GM10266 (cell line): ENCODE data around the gene LENG1.

Source experiments
- DNase-seq: peaks from one replicate; pipeline ENCODE4 v3.0.0; 2012; ENCODE audit errors: extremely low spot score
- CTCF ChIP-seq: IDR thresholded peaks from 2 replicates; pipeline ENCODE4 v1.5.1; 2012; ENCODE audit warnings: mild to moderate bottlenecking, low read depth; ENCODE audit not compliant: control insufficient read depth, insufficient read depth; ENCODE audit errors: missing control alignments

Gene LENG1

GRCh38 chr19:54114340-54115108 is 45.0 kb downstream of the LENG1 start:
- DNase-seq = peak; percentile 77
- no peak for TF ChIP-seq CTCF

DNA sequence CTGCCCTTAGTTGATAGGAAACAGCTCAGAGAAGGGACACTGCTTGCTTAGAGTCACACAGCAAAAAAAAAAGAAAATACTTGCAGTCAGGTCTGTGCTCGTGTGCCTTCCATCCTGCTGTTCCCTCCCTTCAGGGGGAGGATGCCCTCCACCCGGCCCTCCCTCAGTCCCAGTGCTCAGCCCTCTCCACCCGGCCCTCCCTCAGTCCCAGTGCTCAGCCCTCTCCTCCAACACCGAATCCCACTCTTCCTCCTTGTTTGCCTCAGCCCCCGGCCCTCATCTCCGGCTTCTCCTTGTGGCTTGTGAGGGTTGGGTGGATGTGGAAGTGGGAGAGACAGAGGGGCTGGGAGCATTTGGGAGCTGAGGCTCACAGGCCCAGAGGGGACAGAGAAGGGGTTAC is 49.9 kb downstream of the LENG1 start:
- no peak for DNase-seq
- no peak for TF ChIP-seq CTCF

DNA sequence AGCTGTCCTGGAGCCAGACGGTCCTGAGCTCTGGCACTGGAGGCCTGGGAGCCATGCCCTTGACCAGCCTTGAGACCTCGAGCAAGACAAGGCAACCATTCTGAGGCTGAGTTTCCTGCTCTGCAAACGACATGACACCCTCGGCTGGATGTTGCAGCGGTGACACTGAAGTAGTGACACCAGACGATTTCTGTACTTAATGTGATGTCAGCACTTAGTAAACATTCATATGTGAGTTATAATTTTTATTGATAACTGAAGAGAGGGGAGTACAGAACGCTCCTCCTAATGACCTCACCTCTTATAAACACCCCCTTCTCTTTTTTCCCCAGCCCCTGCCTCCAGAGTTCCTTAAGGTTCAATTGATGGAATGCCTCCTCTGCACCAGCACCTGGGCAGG is 51.0 kb downstream of the LENG1 start:
- no peak for TF ChIP-seq CTCF
- no peak for DNase-seq

- no peak for DNase-seq
- no peak for TF ChIP-seq CTCF
These were observed 51.5 kb downstream of the LENG1 start for GRCh38 chr19:54107876-54108490.

- TF ChIP-seq CTCF = no peak
- DNase-seq = no peak
These were observed 52.8 kb downstream of the LENG1 start for GRCh38 chr19:54106716-54107115.

- no peak for TF ChIP-seq CTCF
- no peak for DNase-seq
These were observed 53.7 kb downstream of the LENG1 start for GRCh38 chr19:54105796-54106195.
